GM23338 (cell line): Measurements from ENCODE around the gene IL15RA. TPM values are rescaled to one million over a fixed set of nuclear protein-coding genes. Genes with fewer than 3 reads are reported as not detected.

Experiments
- ATAC-seq: fragments of 200-7000 bp; cut with Tn5 transposase; 3 replicates; pipeline ENCODE4 v1.9.1; 2020
- DNase-seq: peaks from one replicate; pipeline ENCODE4 v3.0.0-alpha.2; 2015; ENCODE audit warnings: low spot score
- H2AFZ ChIP-seq: fragments of 200-600 bp; sonication (generic); 2 replicates; pipeline ENCODE4 v1.8.0; 2016; ENCODE audit warnings: antibody characterized with exemption, mild to moderate bottlenecking, moderate library complexity
- H3F3A ChIP-seq: fragments of 200-600 bp; sonication (generic); replicated peaks from 2 replicates; pipeline ENCODE4 v1.8.0; 2017; ENCODE audit warnings: antibody characterized with exemption, mixed run types, low read depth
- H3K27ac ChIP-seq: fragments of 200-600 bp; sonication (generic); 2 replicates; pipeline ENCODE4 v1.6.1; 2016; ENCODE audit warnings: low read depth
- H3K27me3 ChIP-seq: fragments of 200-600 bp; sonication (generic); 2 replicates; pipeline ENCODE4 v1.8.0; 2016; ENCODE audit warnings: mild to moderate bottlenecking, mixed run types, moderate library complexity; ENCODE audit not compliant: insufficient read depth
- H3K36me3 ChIP-seq: fragments of 200-600 bp; sonication (generic); 2 replicates; pipeline ENCODE4 v1.8.0; 2016; ENCODE audit warnings: mild to moderate bottlenecking; ENCODE audit not compliant: insufficient read depth
- H3K4me1 ChIP-seq: fragments of 200-600 bp; sonication (generic); 2 replicates; pipeline ENCODE4 v1.8.0; 2016; ENCODE audit warnings: mild to moderate bottlenecking, moderate library complexity; ENCODE audit not compliant: insufficient read depth
- H3K4me2 ChIP-seq: fragments of 200-600 bp; sonication (generic); 2 replicates; pipeline ENCODE4 v1.7.1; 2017; ENCODE audit warnings: mixed run types
- H3K4me3 ChIP-seq: fragments of 200-600 bp; sonication (generic); 2 replicates; pipeline ENCODE4 v1.6.1; 2016; ENCODE audit warnings: mixed run types
- H3K79me2 ChIP-seq: fragments of 200-600 bp; sonication (generic); replicated peaks from 2 replicates; pipeline ENCODE4 v1.8.0; 2017; ENCODE audit warnings: mild to moderate bottlenecking; ENCODE audit not compliant: insufficient read depth
- H3K9me2 ChIP-seq: fragments of 200-600 bp; sonication (generic); 2 replicates; pipeline ENCODE4 v1.8.0; 2017; ENCODE audit not compliant: insufficient read depth
- H4K20me1 ChIP-seq: fragments of 200-600 bp; sonication (generic); replicated peaks from 2 replicates; pipeline ENCODE4 v1.8.0; 2017; ENCODE audit warnings: mild to moderate bottlenecking; ENCODE audit not compliant: insufficient read depth
- H3K27ac Mint-ChIP-seq: 2 replicates; pipeline ENCODE4 v1.8.0; 2020; ENCODE audit warnings: inconsistent platforms, mild to moderate bottlenecking, moderate library complexity, mixed read lengths
- H3K27me3 Mint-ChIP-seq: 3 replicates; pipeline ENCODE4 v1.8.0; 2022; ENCODE audit warnings: low read depth, mild to moderate bottlenecking, moderate library complexity, mixed read lengths, inconsistent platforms; ENCODE audit not compliant: insufficient read depth, poor library complexity
- H3K36me3 Mint-ChIP-seq: 3 replicates; pipeline ENCODE4 v1.8.0; 2021; ENCODE audit warnings: low read depth, mild to moderate bottlenecking, inconsistent platforms, moderate library complexity, mixed read lengths
- H3K4me1 Mint-ChIP-seq: 3 replicates; pipeline ENCODE4 v1.8.0; 2020; ENCODE audit warnings: mild to moderate bottlenecking, inconsistent platforms, mixed read lengths
- H3K4me3 Mint-ChIP-seq: 3 replicates; pipeline ENCODE4 v1.8.0; 2021; ENCODE audit warnings: moderate library complexity, mild to moderate bottlenecking, inconsistent platforms, mixed read lengths
- H3K9me3 Mint-ChIP-seq: 3 replicates; pipeline ENCODE4 v1.8.0; 2020; ENCODE audit warnings: moderate library complexity, mild to moderate bottlenecking, inconsistent platforms, mixed read lengths
- CREB1 ChIP-seq: fragments of 250-450 bp; sonication (Bioruptor Pico); IDR thresholded peaks from 2 replicates; pipeline ENCODE4 v1.5.0; 2020; ENCODE audit warnings: low read depth, mild to moderate bottlenecking, moderate library complexity
- EZH2 ChIP-seq: fragments of 200-600 bp; sonication (generic); IDR thresholded peaks from one replicate; pipeline ENCODE4 v1.8.0; 2017; ENCODE audit warnings: antibody characterized with exemption, mild to moderate bottlenecking, low read depth; ENCODE audit not compliant: unreplicated experiment
- POLR2AphosphoS5 ChIP-seq: IDR thresholded peaks from 2 replicates; pipeline ENCODE4 v1.6.1; 2016; ENCODE audit warnings: antibody characterized with exemption, low read depth
- ZNF114 ChIP-seq: fragments of 250-450 bp; sonication (Bioruptor Pico); IDR thresholded peaks from 2 replicates; pipeline ENCODE4 v1.5.0; 2020; ENCODE audit warnings: mild to moderate bottlenecking, moderate library complexity
- ZNF331 ChIP-seq: fragments of 250-450 bp; sonication (Bioruptor Pico); IDR thresholded peaks from 2 replicates; pipeline ENCODE4 v1.5.0; 2020; ENCODE audit warnings: low read depth, mild to moderate bottlenecking, moderate library complexity
- ZNF462 ChIP-seq: fragments of 250-450 bp; sonication (Bioruptor Pico); IDR thresholded peaks from 2 replicates; pipeline ENCODE4 v1.5.0; 2020; ENCODE audit warnings: mild to moderate bottlenecking, moderate library complexity
- polyA plus RNA-seq: library from polyadenylated mRNA; unstranded; fragments of >200 nt; fragmentation: Nextera tagmentation; extraction: Ambion mirVana; gene quantifications from 2 replicates; pipeline ENCODE4 v1.2.1, GENCODE V29; 2016
- total RNA-seq: library from RNA; depleted of rRNA; stranded (reverse); fragments of >200 nt; shearing (Covaris generic); gene quantifications from 2 replicates; pipeline ENCODE4 v1.2.3, GENCODE V29; 2014

IL15RA gene
- total and polyA plus RNA-seq, 2 experiments from 2014 or later = 1.6 to 2.2 TPM

GRCh38 chr10:5971315-5971832, 6.0 kb downstream of the IL15RA start (continued):
- TF ChIP-seq ZNF462 = no peak

- Histone ChIP-seq H3K27me3 (peaks cover 8% of the 10 kb centered on the region), H3K79me2 (no peaks in the 10 kb centered on the region), H3K4me2 (no peak overlapping the region), H2AFZ (no peak overlapping the region), H4K20me1 (no peaks in the 10 kb centered on the region), H3K4me1 (peaks cover 1% of the 10 kb centered on the region; the same call in 1 of the 2 replicates), H3K9me2 (no peaks in the 10 kb centered on the region), H3K36me3 (no peaks in the 10 kb centered on the region), H3K4me3 (no peak overlapping the region), H3F3A (no peaks in the 10 kb centered on the region), H3K27ac (no peak overlapping the region)
- no peak for DNase-seq
- no peaks in the 10 kb centered on the region for H3K9me3 Mint-ChIP-seq
- no peaks in the 10 kb centered on the region; the same call in 1 of the 3 replicates for H3K4me1 Mint-ChIP-seq
- no peak overlapping the region for H3K4me3 Mint-ChIP-seq
- no peaks in the 10 kb centered on the region for H3K36me3 Mint-ChIP-seq
- ATAC-seq = no peak
- H3K27ac Mint-ChIP-seq = no peak overlapping the region
- H3K27me3 Mint-ChIP-seq = peaks cover 9% of the 10 kb centered on the region
- TF ChIP-seq ZNF331 (CRISPR knock-in tag) (no peak), ZNF462 (no peak), CREB1 (no peak), EZH2 (no peak), POLR2AphosphoS5 (no peak), ZNF114 (CRISPR knock-in tag) (no peak)
These were observed 6.8 kb downstream of the IL15RA start for GRCh38 chr10:5970527-5970926.
